LoVo (cell line): Measurements from ENCODE around the gene DCLK1.
"Not testable (repeated sequence)": the region's sequence is repeated elsewhere in the genome, so short reads cannot be mapped to it uniquely, and the experiment has no call there.

ENCODE experiments used
- DNase-seq: peaks from one replicate; pipeline ENCODE4 v3.0.0-alpha.2; 2016; ENCODE audit warnings: low spot score

Gene DCLK1

GRCh38 chr13:36084131-36084530 lies 47.1 kb downstream of the DCLK1 start:
- no peak for DNase-seq

GRCh38 chr13:36082806-36083205 lies 48.4 kb downstream of the DCLK1 start:
- DNase-seq = no peak

- no peak for DNase-seq
Observed at GRCh38 chr13:36082396-36082795, 48.8 kb downstream of the DCLK1 start.

GRCh38 chr13:36076211-36076610 lies 55.0 kb downstream of the DCLK1 start:
- no peak for DNase-seq

GRCh38 chr13:36074659-36075058 lies 56.5 kb downstream of the DCLK1 start:
- no peak for DNase-seq

- no peak for DNase-seq
Observed at GRCh38 chr13:36072152-36072935, 58.8 kb downstream of the DCLK1 start.

GRCh38 chr13:36070504-36071192 lies 60.5 kb downstream of the DCLK1 start:
- not testable (repeated sequence) for DNase-seq

- DNase-seq = no peak
Observed at GRCh38 chr13:36069881-36070366, 61.3 kb downstream of the DCLK1 start.

GRCh38 chr13:36068991-36069390 lies 62.2 kb downstream of the DCLK1 start:
- no peak for DNase-seq

- no peak for DNase-seq
Observed at GRCh38 chr13:36068566-36068965, 62.6 kb downstream of the DCLK1 start.

GRCh38 chr13:36067746-36068381 lies 63.3 kb downstream of the DCLK1 start:
- no peak for DNase-seq

GRCh38 chr13:36062249-36062648 lies 68.9 kb downstream of the DCLK1 start:
- no peak for DNase-seq

- DNase-seq = no peak
Observed at GRCh38 chr13:36061621-36062020, 69.6 kb downstream of the DCLK1 start.

- no peak for DNase-seq
Observed at GRCh38 chr13:36061054-36061453, 70.1 kb downstream of the DCLK1 start.

GRCh38 chr13:36059321-36059720 lies 71.9 kb downstream of the DCLK1 start:
- DNase-seq = no peak

GRCh38 chr13:36058116-36058515 lies 73.1 kb downstream of the DCLK1 start:
- DNase-seq = no peak

- no peak for DNase-seq
Observed at GRCh38 chr13:36057547-36057946, 73.6 kb downstream of the DCLK1 start.

- no peak for DNase-seq
Observed at GRCh38 chr13:36057041-36057440, 74.1 kb downstream of the DCLK1 start.

GRCh38 chr13:36055366-36055765 lies 75.8 kb downstream of the DCLK1 start:
- no peak for DNase-seq

- DNase-seq = no peak
Observed at GRCh38 chr13:36054041-36054440, 77.1 kb downstream of the DCLK1 start.

- DNase-seq = no peak
Observed at GRCh38 chr13:36051082-36051481, 80.1 kb downstream of the DCLK1 start.

- no peak for DNase-seq
Observed at GRCh38 chr13:36046672-36047071, 84.5 kb downstream of the DCLK1 start.
